H7 (cell line): ENCODE measurements around the gene MECP2. TPM values are rescaled to one million over a fixed set of nuclear protein-coding genes. Genes with fewer than 3 reads are reported as not detected.

ENCODE experiments used
- DNase-seq: peaks from one replicate; pipeline ENCODE4 v3.0.0; 2012
- H3K27me3 ChIP-seq: 2 replicates; pipeline ENCODE4 v1.6.0; 2011; ENCODE audit warnings: mild to moderate bottlenecking, low read length; ENCODE audit not compliant: control insufficient read depth, insufficient read depth
- H3K36me3 ChIP-seq: replicated peaks from 2 replicates; pipeline ENCODE4 v1.5.1; 2011; ENCODE audit warnings: low read length; ENCODE audit not compliant: control insufficient read depth, insufficient read depth
- H3K4me3 ChIP-seq: 2 replicates; pipeline ENCODE4 v1.5.1; 2011; ENCODE audit warnings: low read depth, mild to moderate bottlenecking, control low read depth, low read length, moderate library complexity; ENCODE audit not compliant: insufficient read depth
- total RNA-seq: library from RNA; depleted of rRNA; stranded (reverse); fragments of >200 nt; shearing (Covaris generic); gene quantifications from 2 replicates; pipeline ENCODE4 v1.2.3, GENCODE V29; 2014

The MECP2 gene
- total RNA-seq, 1 experiment from 2014 or later, result 24.2 TPM

DNA sequence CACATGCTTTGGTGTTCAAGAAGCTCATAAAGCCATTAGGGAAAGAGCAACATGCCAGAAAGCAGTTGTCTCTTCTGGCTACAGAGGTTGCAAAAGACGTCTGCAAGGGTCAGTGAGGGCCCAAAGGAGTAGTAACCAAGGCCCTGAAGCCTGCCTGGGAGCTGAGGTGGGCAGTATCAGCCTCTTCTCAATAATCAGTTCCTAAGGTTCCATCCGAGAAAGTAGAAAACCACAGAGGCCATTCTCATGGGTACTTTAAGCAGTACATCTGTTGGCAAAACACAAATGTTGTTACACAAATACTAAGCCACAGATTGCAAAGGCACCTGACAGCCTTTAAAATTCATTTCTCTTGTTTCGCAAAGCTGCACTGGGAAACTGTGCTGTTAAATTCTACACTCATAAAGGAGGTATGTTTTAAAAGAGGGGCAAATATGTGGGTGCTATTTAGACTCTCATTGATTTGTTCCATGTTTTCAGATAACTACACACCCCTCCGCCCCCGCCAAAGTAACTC, 37.7 kb downstream of the MECP2 start:
- Histone ChIP-seq H3K4me3 (no peak overlapping the region), H3K27me3 (no peaks in the 10 kb centered on the region), H3K36me3 (no peaks in the 10 kb centered on the region; the same call in none of the 2 replicates)
- no peak for DNase-seq

DNA sequence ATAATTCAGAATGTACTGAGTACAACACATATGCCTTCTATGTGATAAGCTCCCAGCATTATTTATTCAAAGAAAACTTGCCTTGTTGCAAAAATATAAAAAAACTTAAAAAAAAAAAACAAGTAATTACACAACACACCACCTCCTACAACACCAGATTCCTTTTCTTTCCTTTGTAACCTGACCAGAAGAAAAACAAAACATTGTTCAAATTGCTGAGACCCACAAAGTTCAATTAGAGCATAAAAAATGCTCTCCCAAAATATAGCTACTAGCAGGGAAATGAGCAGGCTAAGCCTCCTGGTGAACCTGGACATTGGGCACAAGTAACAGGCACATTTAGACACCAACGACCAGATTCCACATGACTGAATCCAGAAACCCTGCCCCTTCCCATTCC, 38.3 kb downstream of the MECP2 start:
- Histone ChIP-seq H3K4me3 (no peak overlapping the region), H3K36me3 (no peaks in the 10 kb centered on the region; the same call in none of the 2 replicates), H3K27me3 (no peaks in the 10 kb centered on the region)
- no peak for DNase-seq

DNA sequence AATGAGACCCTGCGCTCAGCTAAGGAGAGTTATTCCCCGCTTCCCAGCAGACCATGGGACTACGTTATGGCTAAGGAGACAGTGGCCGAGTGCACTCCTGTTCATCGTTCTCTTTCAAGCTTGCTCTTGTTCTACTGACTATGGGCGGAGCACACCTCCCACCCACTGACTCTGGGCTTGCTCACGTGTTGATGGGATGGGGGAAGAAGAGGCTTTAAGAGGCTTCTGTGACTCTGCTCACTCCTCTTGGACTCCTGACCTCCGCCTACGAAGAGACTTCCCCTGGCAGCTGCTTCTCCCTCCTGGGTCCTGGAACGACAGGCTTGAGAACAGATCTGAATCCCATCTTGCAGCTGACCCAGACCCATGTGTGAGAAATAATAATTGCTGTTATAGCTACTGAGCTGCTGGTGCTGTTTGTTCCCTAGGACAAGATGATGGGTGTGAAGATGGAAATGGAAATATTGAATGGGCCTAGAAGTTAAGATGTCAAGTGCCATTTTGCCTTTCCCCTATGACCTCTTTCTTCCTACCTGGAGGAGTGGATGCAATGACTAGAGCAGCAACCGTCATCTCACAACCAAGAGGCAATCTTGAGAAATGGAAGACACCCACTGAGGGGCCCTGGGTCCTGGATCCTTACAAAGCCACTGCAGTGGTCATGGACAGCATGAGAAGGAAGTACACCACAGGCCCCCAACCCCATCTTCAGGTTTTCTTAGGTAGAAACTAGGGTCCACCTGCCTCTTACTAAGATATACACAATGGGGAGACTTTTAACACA, 39.1 kb downstream of the MECP2 start:
- no peak for DNase-seq
- H3K36me3 ChIP-seq, result no peaks in the 10 kb centered on the region; the same call in none of the 2 replicates
- no peaks in the 10 kb centered on the region for H3K27me3 ChIP-seq
- no peak overlapping the region for H3K4me3 ChIP-seq

DNA sequence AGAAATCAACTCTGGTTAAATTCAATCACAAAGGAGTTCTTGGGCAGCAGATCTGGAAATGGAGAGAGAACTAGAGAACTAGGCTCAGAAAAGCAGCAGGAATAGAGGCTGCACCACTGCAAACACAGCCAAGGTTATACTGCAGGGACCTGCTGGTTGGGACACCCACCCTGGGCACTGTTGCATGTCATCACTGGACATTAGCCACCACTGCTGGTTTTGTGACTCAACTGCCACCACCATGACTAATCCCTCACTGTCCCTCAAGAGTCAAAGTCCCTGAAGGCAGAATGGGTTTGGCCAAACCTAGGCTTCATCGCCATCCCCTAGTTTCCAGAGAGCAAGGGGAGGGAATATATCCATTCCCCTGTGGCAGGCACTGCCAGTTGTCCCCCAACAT, 39.7 kb downstream of the MECP2 start:
- Histone ChIP-seq H3K4me3 (no peak overlapping the region), H3K27me3 (no peaks in the 10 kb centered on the region), H3K36me3 (no peaks in the 10 kb centered on the region; the same call in none of the 2 replicates)
- DNase-seq, result no peak

DNA sequence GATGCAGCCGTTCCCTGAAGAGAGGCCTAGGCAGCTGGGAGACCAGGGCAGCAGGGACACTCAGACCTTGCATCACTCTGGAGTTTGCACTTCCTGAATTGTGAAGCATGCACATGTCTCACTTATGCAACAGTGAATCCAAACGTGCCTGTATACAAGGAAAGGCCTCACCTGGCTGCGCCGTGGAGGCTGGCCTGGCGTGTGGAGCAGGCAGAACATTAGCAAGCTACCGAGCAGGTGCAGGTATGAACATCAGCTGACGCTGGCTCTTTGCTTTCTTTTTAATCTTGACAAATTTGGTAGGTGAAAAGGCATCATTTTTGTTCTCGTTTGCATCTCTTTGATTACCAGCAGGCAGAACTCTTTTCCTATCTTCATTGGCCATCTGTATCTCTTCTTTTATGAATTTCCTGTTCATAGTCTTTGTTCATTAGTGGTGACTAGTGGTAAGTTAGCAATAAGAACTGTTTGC, 40.7 kb downstream of the MECP2 start:
- Histone ChIP-seq H3K36me3 (no peaks in the 10 kb centered on the region; the same call in none of the 2 replicates), H3K4me3 (no peak overlapping the region), H3K27me3 (no peaks in the 10 kb centered on the region)
- DNase-seq, result no peak

DNA sequence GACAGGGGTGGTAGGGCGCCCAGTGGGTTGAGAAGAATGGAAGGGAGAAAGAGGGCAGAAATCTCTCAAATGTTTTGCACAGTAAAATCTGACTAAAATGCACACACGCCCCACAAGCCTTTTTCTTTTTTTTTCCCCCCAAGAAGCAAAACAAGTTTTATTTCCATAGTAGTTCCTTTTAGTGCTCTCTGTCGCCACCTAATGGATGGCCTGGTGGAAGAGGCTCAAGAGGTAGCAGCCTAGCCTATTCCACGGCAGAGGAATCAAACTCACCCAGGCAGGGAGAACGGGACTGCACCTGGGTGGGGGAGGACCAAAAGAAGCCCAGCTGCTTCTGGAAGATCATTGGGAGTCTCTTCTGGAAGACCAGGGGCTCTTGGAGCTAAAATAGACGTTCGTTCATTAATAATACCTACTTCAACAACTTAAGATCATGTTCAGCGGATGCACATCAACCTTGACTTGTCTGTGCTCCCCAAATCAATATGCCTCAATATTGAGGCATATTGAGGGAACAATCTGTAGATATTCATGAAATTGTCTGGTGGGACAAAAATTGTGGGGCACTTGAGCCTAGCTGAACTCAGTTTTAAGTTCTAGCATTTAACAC, 46.2 kb downstream of the MECP2 start:
- Histone ChIP-seq H3K36me3 (no peaks in the 10 kb centered on the region), H3K27me3 (no peaks in the 10 kb centered on the region), H3K4me3 (no peak overlapping the region)
- DNase-seq, result peak; percentile 79

DNA sequence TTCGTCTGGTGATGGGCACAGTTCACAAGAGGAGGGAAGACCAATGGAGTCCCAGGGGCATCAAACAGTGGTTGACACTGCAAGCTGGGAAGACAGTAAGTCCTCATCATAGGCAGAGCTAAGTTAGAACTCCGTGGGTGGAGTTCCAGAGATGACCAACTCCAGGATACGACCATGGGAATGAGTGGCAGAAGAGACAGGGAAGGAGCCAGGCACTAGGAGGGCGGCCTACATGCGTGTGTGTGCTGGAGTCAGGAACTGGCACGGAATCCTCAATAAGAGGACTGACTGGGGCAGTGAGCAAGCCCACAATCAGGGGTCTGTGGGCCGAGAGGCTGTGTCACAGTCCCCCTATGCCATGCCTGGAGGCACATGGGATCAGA, 47.4 kb downstream of the MECP2 start:
- DNase-seq, result no peak
- Histone ChIP-seq H3K27me3 (no peaks in the 10 kb centered on the region), H3K4me3 (no peak overlapping the region), H3K36me3 (no peaks in the 10 kb centered on the region)

DNA sequence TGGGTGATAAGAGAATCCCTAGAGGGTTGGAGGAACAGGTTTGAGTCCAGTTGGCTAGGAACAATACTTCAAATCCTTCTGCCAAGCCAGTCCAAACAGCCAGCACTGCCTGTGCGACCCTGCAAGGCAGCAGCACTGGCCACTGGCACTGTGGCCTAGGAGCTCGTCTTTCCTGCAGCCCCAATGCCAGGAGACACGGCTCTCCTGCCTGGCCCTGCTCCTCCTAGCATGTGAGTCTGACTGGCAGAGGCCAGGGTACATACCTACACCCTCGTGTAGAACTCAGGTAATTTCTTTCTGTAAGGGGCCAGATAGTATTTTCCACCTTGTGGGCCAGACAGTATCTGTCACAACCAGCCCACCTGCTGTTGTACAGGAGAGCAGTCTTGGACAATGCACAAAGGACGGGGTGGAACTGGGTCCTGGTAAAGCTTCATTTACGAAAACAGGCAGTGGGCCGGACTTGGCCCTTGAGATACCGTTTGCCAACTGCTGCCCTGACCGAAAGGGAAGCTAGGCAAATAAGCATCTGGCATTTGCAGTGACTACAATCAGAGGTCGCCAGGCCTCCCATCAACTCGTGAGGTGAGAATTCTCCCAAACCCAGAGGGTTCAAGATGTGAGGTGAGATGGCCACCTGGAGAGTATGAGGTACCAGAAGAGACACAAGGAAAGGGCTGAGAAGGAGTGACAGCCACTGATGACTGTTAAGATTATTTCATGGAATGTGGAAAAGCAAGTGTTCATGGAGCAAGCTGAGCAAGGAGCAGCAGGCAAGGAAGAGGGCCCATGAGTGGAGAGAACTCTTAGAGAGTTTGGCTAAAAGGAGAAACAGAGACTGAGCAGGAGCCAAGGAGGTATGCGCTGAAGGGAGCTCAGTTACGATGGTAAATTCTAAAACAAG, 48.1 kb downstream of the MECP2 start:
- no peaks in the 10 kb centered on the region for H3K36me3 ChIP-seq
- no peaks in the 10 kb centered on the region for H3K27me3 ChIP-seq
- no peak overlapping the region for H3K4me3 ChIP-seq
- DNase-seq, result no peak

DNA sequence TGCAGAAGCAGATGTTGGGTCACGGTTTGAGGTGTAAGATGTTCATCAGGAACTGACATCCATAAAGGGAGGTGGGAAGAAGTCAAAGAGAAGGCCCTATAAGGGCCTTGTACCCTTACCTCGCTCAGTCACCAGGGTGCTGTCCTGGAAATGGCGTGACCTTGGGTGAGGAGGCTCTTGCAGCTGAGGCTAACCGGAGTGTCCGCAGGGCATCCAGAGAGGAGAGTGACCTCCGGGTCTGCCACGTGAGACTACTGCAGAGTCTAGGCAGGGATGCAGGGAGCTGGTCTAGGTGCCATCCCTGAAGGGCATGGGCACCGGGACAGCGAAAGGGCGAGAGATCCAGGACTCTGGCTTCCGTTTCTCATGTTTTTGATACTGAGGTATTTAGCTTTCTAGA, 49.1 kb downstream of the MECP2 start:
- H3K4me3 ChIP-seq, result no peak overlapping the region
- H3K27me3 ChIP-seq, result no peaks in the 10 kb centered on the region
- no peaks in the 10 kb centered on the region for H3K36me3 ChIP-seq
- DNase-seq, result no peak

DNA sequence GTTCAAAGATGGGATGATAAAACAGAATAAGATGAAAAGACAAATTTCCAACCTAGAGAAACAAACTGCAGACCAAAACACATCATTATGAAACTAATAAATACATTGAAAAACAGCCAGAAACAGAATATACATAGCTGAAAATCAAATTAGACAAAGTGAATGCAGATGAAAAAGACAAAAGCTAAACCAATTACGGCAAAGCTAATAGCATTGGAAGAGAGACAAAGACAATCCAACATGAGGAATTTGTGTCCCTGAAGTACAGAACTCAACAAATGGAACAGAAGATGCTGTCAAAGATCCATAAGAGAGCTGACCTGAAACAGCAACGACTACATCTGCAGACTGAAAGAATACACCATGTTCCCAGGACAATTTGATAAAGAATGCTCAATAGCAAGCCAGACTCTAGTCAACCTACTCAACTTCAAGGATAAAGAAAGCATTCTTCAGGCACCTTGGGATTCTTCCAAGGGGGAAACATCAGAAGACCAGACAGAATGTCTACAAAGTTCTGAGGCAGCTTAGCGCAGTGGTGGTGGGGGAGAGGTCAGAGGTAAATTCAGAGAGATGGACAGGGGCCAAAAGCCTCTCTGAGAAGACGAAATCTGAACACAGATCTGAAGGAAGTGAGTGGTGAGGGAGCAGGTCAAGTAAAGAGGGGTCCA, 50.4 kb downstream of the MECP2 start:
- DNase-seq, result no peak
- H3K4me3 ChIP-seq, result no peak overlapping the region
- H3K36me3 ChIP-seq, result no peaks in the 10 kb centered on the region

DNA sequence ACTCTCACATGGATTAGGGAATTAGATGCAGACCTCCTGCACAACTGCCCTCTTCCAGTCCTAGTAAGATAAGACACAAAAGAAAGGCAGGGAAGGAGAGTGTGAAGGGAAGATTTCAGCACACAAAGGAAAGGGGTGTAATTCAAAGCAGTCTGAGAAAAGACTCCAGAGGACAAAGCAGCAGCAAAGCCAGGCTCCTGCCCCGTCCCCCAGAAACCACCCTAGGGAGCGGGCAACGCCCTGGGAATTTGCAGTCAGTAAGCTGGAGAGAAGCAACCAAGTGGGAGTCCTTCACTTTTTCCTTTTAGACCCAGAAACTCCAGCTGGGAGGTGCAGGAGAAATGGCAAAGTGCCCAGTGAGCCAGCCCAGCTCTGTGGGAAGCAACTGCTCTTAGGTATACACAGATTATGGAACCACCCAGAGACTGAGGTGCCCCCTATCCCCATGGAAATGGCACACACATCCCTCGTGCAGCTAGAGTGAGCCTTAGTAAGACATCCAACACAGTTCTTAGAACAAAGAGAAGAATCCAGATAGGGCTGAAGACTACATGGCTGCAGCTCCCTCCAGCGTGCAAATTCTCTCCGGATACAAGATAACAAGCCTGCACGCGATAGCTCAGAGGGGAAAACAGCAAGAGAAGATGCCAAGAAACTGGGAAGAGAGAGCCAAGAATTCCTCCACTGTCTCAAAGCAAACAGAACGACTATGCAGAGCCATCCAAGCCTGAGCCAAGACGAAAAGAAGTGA, 51.3 kb downstream of the MECP2 start:
- Histone ChIP-seq H3K27me3 (no peaks in the 10 kb centered on the region), H3K4me3 (no peak overlapping the region), H3K36me3 (no peaks in the 10 kb centered on the region)
- DNase-seq, result no peak

More for the DNA sequence above, 50.4 kb downstream of the MECP2 start:
- H3K27me3 ChIP-seq, result no peaks in the 10 kb centered on the region

DNA sequence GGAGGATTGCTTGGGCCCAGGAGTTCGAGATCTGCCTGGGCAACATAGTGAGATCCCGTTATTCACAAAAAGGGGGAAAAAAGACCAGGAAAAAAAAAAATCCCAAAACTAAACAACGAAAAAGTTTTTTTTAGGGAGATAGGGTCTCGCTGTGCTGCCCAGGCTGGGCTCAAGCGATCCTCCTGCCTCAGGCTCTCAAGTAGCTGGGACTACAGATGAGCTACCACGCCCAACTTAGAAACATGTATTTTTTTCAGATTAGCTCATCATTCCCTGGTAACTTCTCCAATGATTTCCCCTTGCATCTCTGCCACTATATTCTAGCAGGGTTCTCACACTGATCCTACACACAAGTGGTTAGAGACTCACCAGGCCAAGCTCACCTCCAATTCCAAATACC, 53.4 kb downstream of the MECP2 start:
- Histone ChIP-seq H3K4me3 (no peak overlapping the region), H3K36me3 (no peaks in the 10 kb centered on the region), H3K27me3 (no peaks in the 10 kb centered on the region)
- no peak for DNase-seq

DNA sequence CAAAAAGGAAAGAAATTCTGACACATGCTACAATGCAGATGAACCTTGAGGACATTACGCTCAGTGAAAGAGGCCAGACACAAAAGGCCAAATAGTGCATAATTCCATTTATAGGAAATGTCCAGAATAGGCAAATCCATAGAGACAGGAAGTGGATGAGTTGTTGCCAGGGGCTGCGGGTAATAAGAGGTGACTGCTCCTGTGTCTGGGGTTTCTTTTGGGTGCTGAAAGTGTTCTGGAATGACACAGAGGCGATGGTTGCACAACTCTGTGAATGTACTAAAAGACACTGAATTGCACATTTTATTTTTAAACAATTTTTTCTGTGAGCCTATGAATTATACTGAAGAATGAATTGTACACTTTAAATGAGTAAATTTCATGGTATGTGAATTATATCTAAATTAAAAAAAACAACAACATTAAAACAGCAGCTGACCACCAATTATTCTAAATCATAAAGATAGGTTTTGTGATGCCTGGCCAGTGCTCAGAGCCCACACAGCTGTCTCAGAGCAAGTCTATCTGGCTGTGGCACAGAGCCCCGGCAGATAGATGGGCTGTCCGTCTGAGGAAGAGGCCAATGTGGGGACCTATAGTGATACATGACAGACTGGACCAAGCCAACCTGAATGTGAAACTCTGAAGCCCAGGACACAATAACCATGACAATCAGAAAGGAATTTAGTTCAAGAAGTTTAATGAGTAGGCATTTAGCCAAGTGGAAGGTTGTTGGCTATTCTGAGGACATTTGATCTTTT, 54.3 kb downstream of the MECP2 start:
- DNase-seq, result no peak
- Histone ChIP-seq H3K36me3 (no peaks in the 10 kb centered on the region; the same call in 1 of the 2 replicates), H3K27me3 (no peaks in the 10 kb centered on the region), H3K4me3 (no peak overlapping the region)
